Neural cell (in vitro differentiated cells): ENCODE measurements around the gene MAP2K6. TPM values are rescaled to one million over a fixed set of nuclear protein-coding genes. Genes with fewer than 3 reads are reported as not detected.

Source experiments
- H2AFZ ChIP-seq: fragments of 200-600, 300-800 bp; sonication (generic), shearing (Covaris generic); 2 replicates; pipeline ENCODE4 v1.6.0; 2014; ENCODE audit warnings: low read depth, mild to moderate bottlenecking, antibody characterized with exemption, low read length, moderate library complexity
- H3F3A ChIP-seq: fragments of 200-600 bp; shearing (Covaris generic); 2 replicates; pipeline ENCODE4 v1.6.1; 2016; ENCODE audit warnings: mild to moderate bottlenecking, moderate library complexity, mixed read lengths, antibody characterized with exemption, low read length; ENCODE audit not compliant: insufficient read depth, poor library complexity, severe bottlenecking
- H3K27ac ChIP-seq: fragments of 200-600, 300-800 bp; sonication (generic), shearing (Covaris generic); 2 replicates; pipeline ENCODE4 v1.5.1; 2014; ENCODE audit warnings: mild to moderate bottlenecking, low read length, moderate library complexity
- H3K27me3 ChIP-seq: fragments of 300-800, 200-600 bp; sonication (generic), shearing (Covaris generic); 2 replicates; pipeline ENCODE4 v1.6.0; 2014; ENCODE audit warnings: mild to moderate bottlenecking, low read depth, low read length, moderate library complexity; ENCODE audit not compliant: insufficient read depth
- H3K36me3 ChIP-seq: fragments of 300-800, 200-600 bp; sonication (generic), shearing (Covaris generic); 2 replicates; pipeline ENCODE4 v1.5.1; 2014; ENCODE audit warnings: mild to moderate bottlenecking, antibody characterized with exemption, low read length, moderate library complexity; ENCODE audit not compliant: insufficient read depth
- H3K4me2 ChIP-seq: fragments of 300-800, 200-600 bp; sonication (generic), shearing (Covaris generic); 2 replicates; pipeline ENCODE4 v1.6.0; 2014; ENCODE audit warnings: mild to moderate bottlenecking, low read length
- H3K4me3 ChIP-seq: fragments of 300-800, 200-600 bp; sonication (generic), shearing (Covaris generic); 2 replicates; pipeline ENCODE4 v1.5.1; 2014; ENCODE audit warnings: mild to moderate bottlenecking, low read length, moderate library complexity
- H3K79me2 ChIP-seq: fragments of 200-600 bp; shearing (Covaris generic); replicated peaks from 2 replicates; pipeline ENCODE4 v1.6.0; 2014; ENCODE audit warnings: mild to moderate bottlenecking, low read length, moderate library complexity; ENCODE audit not compliant: insufficient read depth
- H3K9ac ChIP-seq: fragments of 300-800, 200-600 bp; sonication (generic), shearing (Covaris generic); 2 replicates; pipeline ENCODE4 v1.6.1; 2016; ENCODE audit warnings: mild to moderate bottlenecking, low read length, mixed read lengths
- H3K9me2 ChIP-seq: fragments of 200-600 bp; shearing (Covaris generic); 2 replicates; pipeline ENCODE4 v1.6.1; 2016; ENCODE audit warnings: mild to moderate bottlenecking, low read length, mixed read lengths; ENCODE audit not compliant: insufficient read depth
- H3K9me3 ChIP-seq: fragments of 200-600, 300-800 bp; sonication (generic), shearing (Covaris generic); 2 replicates; pipeline ENCODE4 v1.6.1; 2016; ENCODE audit warnings: mild to moderate bottlenecking, mixed run types, low read length, moderate library complexity, mixed read lengths
- H4K20me1 ChIP-seq: fragments of 200-600 bp; shearing (Covaris generic); 2 replicates; pipeline ENCODE4 v1.6.1; 2016; ENCODE audit warnings: mild to moderate bottlenecking, mixed run types; ENCODE audit not compliant: insufficient read depth
- CTCF ChIP-seq: fragments of 450-650 bp; IDR thresholded peaks from 2 replicates; pipeline ENCODE4 v1.5.1; 2014; ENCODE audit warnings: antibody characterized with exemption, mild to moderate bottlenecking, moderate library complexity; ENCODE audit not compliant: poor library complexity, severe bottlenecking
- EP300 ChIP-seq: fragments of 450-650 bp; conservative IDR thresholded peaks from 2 replicates; pipeline ENCODE4 v1.6.1; 2014; ENCODE audit warnings: antibody characterized with exemption, mild to moderate bottlenecking, moderate library complexity; ENCODE audit not compliant: poor library complexity, severe bottlenecking
- EZH2 ChIP-seq: fragments of 200-600, 300-800 bp; shearing (Covaris generic), sonication (generic); IDR thresholded peaks from 2 replicates; pipeline ENCODE4 v1.6.1; 2014; ENCODE audit warnings: antibody characterized with exemption, low read length, borderline replicate concordance, mild to moderate bottlenecking; ENCODE audit not compliant: insufficient read depth, poor library complexity, severe bottlenecking
- MXI1 ChIP-seq: fragments of 450-650 bp; conservative IDR thresholded peaks from 2 replicates; pipeline ENCODE4 v1.6.1; 2014; ENCODE audit warnings: antibody characterized with exemption, mild to moderate bottlenecking; ENCODE audit not compliant: poor library complexity, severe bottlenecking
- POLR2AphosphoS5 ChIP-seq: IDR thresholded peaks from 2 replicates; pipeline ENCODE4 v1.6.1; 2012
- RAD21 ChIP-seq: fragments of 450-650 bp; conservative IDR thresholded peaks from 2 replicates; pipeline ENCODE4 v1.6.1; 2014; ENCODE audit warnings: antibody characterized with exemption, mild to moderate bottlenecking, moderate library complexity
- SMC3 ChIP-seq: fragments of 450-650 bp; conservative IDR thresholded peaks from 2 replicates; pipeline ENCODE4 v1.6.1; 2014; ENCODE audit warnings: antibody characterized with exemption, mild to moderate bottlenecking, moderate library complexity; ENCODE audit not compliant: poor library complexity
- TAF1 ChIP-seq: IDR thresholded peaks from 2 replicates; pipeline ENCODE4 v1.6.1; 2012; ENCODE audit warnings: low read depth
- polyA plus RNA-seq: library from polyadenylated mRNA; depleted of rRNA; stranded (reverse); fragments of >200 nt; gene quantifications from 2 replicates; pipeline ENCODE4 v1.2.3, GENCODE V29; 2014
- TF ChIP-seq, protein P1 (sequence below): IDR thresholded peaks from 2 replicates; pipeline ENCODE4 v1.6.1; 2012; ENCODE audit warnings: borderline replicate concordance

The MAP2K6 gene
- polyA plus RNA-seq, 1 donor from 2014 or later, result 10.5 TPM

DNA sequence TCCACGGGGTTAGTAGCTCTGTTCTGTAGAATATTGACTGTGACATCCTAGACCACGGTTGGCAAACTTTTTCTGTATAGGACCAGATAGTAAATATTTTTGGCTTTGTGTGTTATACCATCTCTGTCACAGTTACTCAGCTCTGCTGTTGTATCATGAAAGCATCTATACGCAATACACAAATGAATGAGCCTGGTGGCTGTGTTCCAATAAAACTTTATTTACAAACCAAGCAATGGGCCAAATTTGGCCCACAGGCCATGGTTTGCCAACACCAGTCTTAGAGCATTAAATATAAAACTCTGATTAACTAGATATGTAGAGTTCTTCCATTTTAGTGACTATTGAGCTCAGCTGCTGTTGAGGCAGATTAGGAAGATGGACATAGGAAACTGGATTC, 132.7 kb downstream of the MAP2K6 start:
- H3K27ac ChIP-seq, result no peak overlapping the region
- no peaks in the 10 kb centered on the region for H3K9me2 ChIP-seq
- H4K20me1 ChIP-seq, result no peaks in the 10 kb centered on the region
- no peaks in the 10 kb centered on the region for H3K36me3 ChIP-seq
- H3K4me3 ChIP-seq, result no peak overlapping the region
- H3K9me3 ChIP-seq, result no peaks in the 10 kb centered on the region
- TF ChIP-seq EP300, result no peak
- TF ChIP-seq EZH2, result no peak
- no peak for TF ChIP-seq CTCF
- TF ChIP-seq MXI1, result no peak
- TF ChIP-seq SMC3, result no peak
- TF ChIP-seq TAF1, result no peak
- TF ChIP-seq, protein P1, sequence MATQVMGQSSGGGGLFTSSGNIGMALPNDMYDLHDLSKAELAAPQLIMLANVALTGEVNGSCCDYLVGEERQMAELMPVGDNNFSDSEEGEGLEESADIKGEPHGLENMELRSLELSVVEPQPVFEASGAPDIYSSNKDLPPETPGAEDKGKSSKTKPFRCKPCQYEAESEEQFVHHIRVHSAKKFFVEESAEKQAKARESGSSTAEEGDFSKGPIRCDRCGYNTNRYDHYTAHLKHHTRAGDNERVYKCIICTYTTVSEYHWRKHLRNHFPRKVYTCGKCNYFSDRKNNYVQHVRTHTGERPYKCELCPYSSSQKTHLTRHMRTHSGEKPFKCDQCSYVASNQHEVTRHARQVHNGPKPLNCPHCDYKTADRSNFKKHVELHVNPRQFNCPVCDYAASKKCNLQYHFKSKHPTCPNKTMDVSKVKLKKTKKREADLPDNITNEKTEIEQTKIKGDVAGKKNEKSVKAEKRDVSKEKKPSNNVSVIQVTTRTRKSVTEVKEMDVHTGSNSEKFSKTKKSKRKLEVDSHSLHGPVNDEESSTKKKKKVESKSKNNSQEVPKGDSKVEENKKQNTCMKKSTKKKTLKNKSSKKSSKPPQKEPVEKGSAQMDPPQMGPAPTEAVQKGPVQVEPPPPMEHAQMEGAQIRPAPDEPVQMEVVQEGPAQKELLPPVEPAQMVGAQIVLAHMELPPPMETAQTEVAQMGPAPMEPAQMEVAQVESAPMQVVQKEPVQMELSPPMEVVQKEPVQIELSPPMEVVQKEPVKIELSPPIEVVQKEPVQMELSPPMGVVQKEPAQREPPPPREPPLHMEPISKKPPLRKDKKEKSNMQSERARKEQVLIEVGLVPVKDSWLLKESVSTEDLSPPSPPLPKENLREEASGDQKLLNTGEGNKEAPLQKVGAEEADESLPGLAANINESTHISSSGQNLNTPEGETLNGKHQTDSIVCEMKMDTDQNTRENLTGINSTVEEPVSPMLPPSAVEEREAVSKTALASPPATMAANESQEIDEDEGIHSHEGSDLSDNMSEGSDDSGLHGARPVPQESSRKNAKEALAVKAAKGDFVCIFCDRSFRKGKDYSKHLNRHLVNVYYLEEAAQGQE, result no peak
- TF ChIP-seq POLR2AphosphoS5, result no peak
- TF ChIP-seq RAD21, result no peak
- H3K9ac ChIP-seq, result no peak overlapping the region
- H2AFZ ChIP-seq, result no peak overlapping the region
- no peaks in the 10 kb centered on the region for H3K27me3 ChIP-seq
- H3F3A ChIP-seq, result no peaks in the 10 kb centered on the region
- H3K79me2 ChIP-seq, result no peaks in the 10 kb centered on the region
- H3K4me2 ChIP-seq, result no peak overlapping the region

DNA sequence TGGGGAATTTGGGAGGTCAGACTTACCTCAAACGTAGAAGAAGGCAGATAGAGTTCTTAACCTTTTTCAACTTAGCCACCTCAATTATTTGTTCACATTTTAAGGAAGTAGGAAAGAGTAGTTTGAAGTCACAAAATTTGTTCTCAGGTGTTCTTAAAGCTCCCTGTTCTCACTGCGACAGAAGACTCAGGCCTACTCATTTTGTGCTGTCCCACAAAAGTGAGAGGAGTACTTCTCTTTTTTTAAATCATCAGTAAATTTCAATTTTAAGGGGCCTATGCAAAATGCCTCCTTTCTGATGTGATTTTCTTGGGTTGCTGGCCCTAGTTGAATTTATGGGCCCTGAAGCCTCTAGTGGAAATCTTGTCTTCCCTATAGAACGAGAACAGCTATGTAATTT, 133.4 kb downstream of the MAP2K6 start:
- Histone ChIP-seq H3K9me3 (no peaks in the 10 kb centered on the region), H3K4me2 (no peak overlapping the region)
- no peak for TF ChIP-seq EZH2
- no peak for TF ChIP-seq MXI1
- no peak for TF ChIP-seq CTCF
- no peak for TF ChIP-seq SMC3
- no peak for TF ChIP-seq RAD21
- no peak for TF ChIP-seq TAF1
- TF ChIP-seq, protein P1, result no peak
- TF ChIP-seq POLR2AphosphoS5, result no peak
- no peak for TF ChIP-seq EP300

More for the DNA sequence above, 133.4 kb downstream of the MAP2K6 start:
- H3K79me2 ChIP-seq, result no peaks in the 10 kb centered on the region
- no peaks in the 10 kb centered on the region for H3F3A ChIP-seq
- H3K4me3 ChIP-seq, result no peak overlapping the region
- H3K9ac ChIP-seq, result no peak overlapping the region
- no peaks in the 10 kb centered on the region for H3K36me3 ChIP-seq
- H3K27ac ChIP-seq, result no peak overlapping the region
- no peaks in the 10 kb centered on the region for H3K9me2 ChIP-seq
- H3K27me3 ChIP-seq, result no peaks in the 10 kb centered on the region
- H2AFZ ChIP-seq, result no peak overlapping the region
- H4K20me1 ChIP-seq, result no peaks in the 10 kb centered on the region
